Aorta (tissue), 5 donors: ENCODE results near the gene SLIT1. TPM values are rescaled to one million over a fixed set of nuclear protein-coding genes. Genes with fewer than 3 reads are reported as not detected.

ENCODE experiments used
- ATAC-seq: fragments of 200-7000 bp; cut with Tn5 transposase; one replicate; pipeline ENCODE4 v1.9.1; 2022; ENCODE audit warnings: moderate library complexity; ENCODE audit not compliant: low FRiP score
- DNase-seq, 2 donors: peaks; one replicate each; pipeline ENCODE4 v3.0.0-alpha.2; 2020
- H3K27ac ChIP-seq, 2 donors: one replicate each; pipeline ENCODE4 v1.5.1; 2013; ENCODE audit warnings: low read length in 2 of 2, mild to moderate bottlenecking in 2 of 2, moderate library complexity in 2 of 2, control low read depth in 1 of 2, inconsistent platforms in 1 of 2, low read depth in 1 of 2
- H3K27me3 ChIP-seq, 2 donors: one replicate each; pipeline ENCODE4 v1.6.1; 2013; ENCODE audit warnings: control low read depth in 1 of 2, low read length in 1 of 2, mild to moderate bottlenecking in 1 of 2, moderate library complexity in 1 of 2; ENCODE audit not compliant: insufficient read depth in 2 of 2, control insufficient read depth in 1 of 2
- H3K36me3 ChIP-seq, 2 donors: one replicate each; pipeline ENCODE4 v1.6.1; 2013; ENCODE audit warnings: control low read depth in 1 of 2, low read length in 1 of 2, mild to moderate bottlenecking in 1 of 2; ENCODE audit not compliant: insufficient read depth in 2 of 2, control insufficient read depth in 1 of 2
- H3K4me1 ChIP-seq, 2 donors: one replicate each; pipeline ENCODE4 v1.6.1; 2013; ENCODE audit warnings: low read length in 2 of 2, control low read depth in 1 of 2, mild to moderate bottlenecking in 1 of 2, moderate library complexity in 1 of 2; ENCODE audit not compliant: insufficient read depth in 2 of 2, control insufficient read depth in 1 of 2
- H3K4me3 ChIP-seq, 2 donors: one replicate each; pipeline ENCODE4 v1.5.1; 2013; ENCODE audit warnings: low read length in 2 of 2, control low read depth in 1 of 2, mild to moderate bottlenecking in 1 of 2
- H3K9me3 ChIP-seq: one replicate; pipeline ENCODE4 v1.6.1; 2013; ENCODE audit warnings: mild to moderate bottlenecking, low read length; ENCODE audit not compliant: control insufficient read depth
- WGBS, 2 donors: extraction: QIAGEN DNeasy Blood & Tissue Kit; methylation state at CpG; one replicate each; pipeline ENCODE4 v1.1.7; 2013; 5-methylcytosine and 5-hydroxymethylcytosine counted together
- intact Hi-C, 2 donors: fragments of 100-400 bp; cut with DNase I; formaldehyde crosslinking; loops; one replicate each; pipeline versions ENCODE4 v1.14.2 to v1.15.0; 2022
- polyA plus RNA-seq, 2 donors: library from polyadenylated mRNA; stranded (reverse); fragments of 200-250 nt; gene quantifications; one replicate each; pipeline ENCODE4 v1.2.3, GENCODE V29; 2013
- total RNA-seq, 2 donors: library from RNA; stranded (reverse); fragmentation: NEBNext Ultra II Directional; extraction: Animal tissue kit (Norgen Biotek cat#: 25700); gene quantifications; one replicate each; pipeline ENCODE4 v1.2.1, GENCODE V29; 2021
- donor health status: healthy with polysubstance abuse.
- donor health status: Bipolar disorder and iron deficiency.
- donor health status: DM: no; HTN: no; CAD: no.
- donor health status: DM: no; HTN: no; CAD: no.
- donor health status: DM: yes; HTN: yes; CAD: no.

Gene SLIT1
- total and polyA plus RNA-seq, 4 donors: 0.13 to 0.42 (median 0.22) TPM

DNA sequence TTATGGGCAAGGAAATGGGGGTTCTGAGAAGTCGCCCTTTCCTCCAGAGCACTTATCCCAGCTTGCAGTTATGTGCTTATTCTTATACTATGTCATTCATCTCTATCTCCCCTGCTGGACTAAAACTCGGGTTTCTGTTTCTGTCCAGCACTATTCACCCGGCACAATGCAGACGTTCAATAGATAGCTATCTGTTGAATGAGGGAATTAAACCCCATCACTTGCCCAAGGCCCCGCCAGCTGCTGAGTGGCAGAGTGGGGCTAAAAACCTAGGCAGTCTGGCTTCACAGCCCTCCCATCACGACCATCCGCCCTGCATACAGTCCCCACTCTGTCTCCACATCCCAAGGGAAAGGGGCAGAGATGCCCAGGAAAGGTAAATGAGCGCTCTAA lies 5.4 kb downstream of the SLIT1 start:
- no peaks in the 10 kb centered on the region for H3K36me3 ChIP-seq
- no peak overlapping the region for H3K27ac ChIP-seq
- H3K27me3 ChIP-seq: no peaks in the 10 kb centered on the region
- ATAC-seq: no peak
- intact Hi-C loops: no loop called here
- DNase-seq: peak in 1 of 2 donors; percentile 51
- WGBS, 2 donors: 76 to 77% methylated on average over 8 of the region's 8 CpGs
- no peak overlapping the region for H3K4me3 ChIP-seq
- no peaks in the 10 kb centered on the region for H3K9me3 ChIP-seq
- H3K4me1 ChIP-seq: no peaks in the 10 kb centered on the region

DNA sequence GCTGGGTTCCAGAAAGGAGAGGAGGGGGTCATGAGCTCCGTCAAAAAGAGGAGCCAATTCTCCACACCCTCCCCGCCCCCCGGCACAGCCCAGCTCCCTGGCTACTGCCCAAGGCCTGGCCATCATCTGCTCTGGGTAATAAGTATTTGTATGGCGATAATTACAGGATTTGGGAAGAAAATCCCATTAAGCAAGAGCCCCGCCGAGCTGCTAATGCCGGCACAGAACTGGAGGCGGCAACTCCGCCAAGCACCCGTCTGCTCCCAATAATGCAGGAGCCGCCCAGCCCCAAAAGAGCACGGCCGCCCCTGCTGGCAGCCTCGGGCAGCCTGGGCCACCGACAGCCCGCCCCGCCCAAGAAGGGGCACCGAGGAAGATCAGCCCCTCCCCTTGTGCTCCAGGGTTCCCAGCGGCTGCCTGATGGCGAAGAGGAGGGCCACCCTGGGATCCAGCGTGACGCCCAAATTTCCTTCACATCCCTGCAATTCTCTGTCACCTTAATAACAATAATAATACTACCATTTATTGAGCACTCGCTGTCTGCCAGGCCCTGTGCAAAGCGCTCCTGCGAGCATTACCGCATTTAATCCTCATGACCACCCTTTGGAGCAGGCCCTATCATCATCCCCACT lies 5.9 kb downstream of the SLIT1 start:
- intact Hi-C loops: no loop called here
- Histone ChIP-seq H3K9me3 (no peaks in the 10 kb centered on the region), H3K4me3 (no peak overlapping the region), H3K27ac (no peak overlapping the region), H3K36me3 (no peaks in the 10 kb centered on the region), H3K4me1 (no peaks in the 10 kb centered on the region), H3K27me3 (no peaks in the 10 kb centered on the region)
- DNase-seq (peak in 1 of 2 donors; percentile 79), ATAC-seq (no peak)
- 19 to 23% methylated on average over 24 to 26 of the region's 26 CpGs for WGBS, 2 donors

DNA sequence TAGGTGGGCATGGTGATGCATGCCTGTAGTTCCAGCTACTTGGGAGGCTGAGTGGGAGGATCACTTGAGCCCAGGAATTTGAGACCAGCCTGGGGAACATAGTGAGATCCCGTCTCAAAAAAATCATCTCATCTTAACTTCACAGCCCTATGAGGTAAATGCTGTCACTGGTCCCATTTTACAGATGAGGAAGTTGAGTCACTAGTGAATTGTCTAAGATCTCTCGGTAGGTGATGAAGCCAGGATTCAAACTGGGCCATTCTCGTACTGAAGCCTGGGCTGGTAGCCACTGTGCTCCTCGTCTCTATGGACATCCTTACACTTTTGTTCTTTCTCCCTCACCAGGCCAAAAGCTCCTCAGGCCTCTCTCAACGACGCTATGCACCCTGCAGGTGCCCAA lies 6.4 kb downstream of the SLIT1 start:
- no peak overlapping the region for H3K4me3 ChIP-seq
- DNase-seq (peak in 1 of 2 donors; percentile 12), ATAC-seq (no peak)
- 34% methylated on average over 6 of the region's 6 CpGs for WGBS, 2 donors
- H3K27me3 ChIP-seq: no peaks in the 10 kb centered on the region
- H3K36me3 ChIP-seq: no peaks in the 10 kb centered on the region
- intact Hi-C loops: no loop called here
- no peaks in the 10 kb centered on the region for H3K9me3 ChIP-seq
- no peaks in the 10 kb centered on the region for H3K4me1 ChIP-seq
- H3K27ac ChIP-seq: no peak overlapping the region

DNA sequence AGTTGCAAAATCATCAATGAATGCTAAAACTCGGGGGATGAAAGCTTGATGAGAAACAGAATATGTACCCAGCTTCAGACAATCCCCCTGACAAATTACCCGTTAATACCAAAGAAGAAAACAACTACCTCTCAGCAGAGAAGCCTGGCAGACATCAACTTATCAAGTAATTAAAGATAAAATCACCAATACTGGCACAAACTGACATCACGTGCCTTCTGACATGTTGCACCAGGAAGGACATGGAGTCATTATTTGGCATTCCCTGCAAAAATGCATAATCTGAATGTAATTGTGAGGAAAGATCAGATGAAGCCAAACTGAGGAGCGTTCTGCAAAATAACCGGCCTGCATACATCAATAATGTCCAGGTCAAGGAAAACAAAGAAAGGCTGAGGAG lies 7.7 kb downstream of the SLIT1 start:
- Histone ChIP-seq H3K27me3 (no peaks in the 10 kb centered on the region), H3K4me1 (no peaks in the 10 kb centered on the region), H3K9me3 (no peaks in the 10 kb centered on the region), H3K4me3 (no peak overlapping the region), H3K27ac (no peak overlapping the region), H3K36me3 (no peaks in the 10 kb centered on the region)
- intact Hi-C loops: no loop called here
- no peak for DNase-seq
- ATAC-seq: no peak
- 51 to 65% methylated on average over 5 of the region's 5 CpGs for WGBS, 2 donors

GRCh38 chr10:97176226-97176625 lies 9.5 kb downstream of the SLIT1 start:
- Histone ChIP-seq H3K36me3 (no peaks in the 10 kb centered on the region), H3K4me1 (no peaks in the 10 kb centered on the region), H3K27me3 (no peaks in the 10 kb centered on the region), H3K9me3 (no peaks in the 10 kb centered on the region), H3K4me3 (no peak overlapping the region), H3K27ac (no peak overlapping the region)
- DNase-seq: peak in 1 of 2 donors; percentile 54
- 61 to 73% methylated on average over 5 of the region's 5 CpGs for WGBS, 2 donors
- no peak for ATAC-seq
- intact Hi-C loops: no loop called here

DNA sequence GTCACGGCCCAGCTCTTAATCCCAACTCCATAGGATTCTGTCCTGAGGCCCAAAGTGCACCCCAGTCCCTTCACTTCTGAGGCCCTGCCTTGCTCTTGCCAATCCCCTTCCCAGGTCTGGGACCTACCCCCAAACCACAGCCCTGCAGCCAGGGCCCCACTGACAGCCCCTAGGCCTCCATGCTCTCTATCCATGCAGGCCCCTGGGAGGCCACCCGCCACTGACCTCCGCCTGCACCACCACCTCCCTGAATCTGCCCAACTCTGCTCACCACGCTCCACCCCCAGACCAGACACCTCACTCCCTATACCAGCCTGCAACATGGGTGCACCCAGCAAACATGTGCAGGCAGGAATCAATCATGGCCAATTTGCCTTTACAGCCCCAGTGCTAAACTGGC lies 10.2 kb downstream of the SLIT1 start:
- Histone ChIP-seq H3K4me3 (no peak overlapping the region), H3K27me3 (no peaks in the 10 kb centered on the region), H3K36me3 (no peaks in the 10 kb centered on the region), H3K27ac (no peak overlapping the region), H3K9me3 (no peaks in the 10 kb centered on the region), H3K4me1 (no peaks in the 10 kb centered on the region)
- ATAC-seq (no peak), DNase-seq (peak in 1 of 2 donors; percentile 60)
- intact Hi-C loops: no loop called here
- 93 to 97% methylated on average over 4 of the region's 4 CpGs for WGBS, 2 donors

- H3K27me3 ChIP-seq: no peaks in the 10 kb centered on the region
- H3K36me3 ChIP-seq: no peaks in the 10 kb centered on the region
- no peak overlapping the region for H3K4me3 ChIP-seq
- H3K27ac ChIP-seq: no peak overlapping the region
- ATAC-seq (no peak), DNase-seq (no peak)
- no peaks in the 10 kb centered on the region for H3K9me3 ChIP-seq
- intact Hi-C loops: no loop called here
- H3K4me1 ChIP-seq: no peaks in the 10 kb centered on the region
Measured at GRCh38 chr10:97174941-97175340, 10.8 kb downstream of the SLIT1 start.

DNA sequence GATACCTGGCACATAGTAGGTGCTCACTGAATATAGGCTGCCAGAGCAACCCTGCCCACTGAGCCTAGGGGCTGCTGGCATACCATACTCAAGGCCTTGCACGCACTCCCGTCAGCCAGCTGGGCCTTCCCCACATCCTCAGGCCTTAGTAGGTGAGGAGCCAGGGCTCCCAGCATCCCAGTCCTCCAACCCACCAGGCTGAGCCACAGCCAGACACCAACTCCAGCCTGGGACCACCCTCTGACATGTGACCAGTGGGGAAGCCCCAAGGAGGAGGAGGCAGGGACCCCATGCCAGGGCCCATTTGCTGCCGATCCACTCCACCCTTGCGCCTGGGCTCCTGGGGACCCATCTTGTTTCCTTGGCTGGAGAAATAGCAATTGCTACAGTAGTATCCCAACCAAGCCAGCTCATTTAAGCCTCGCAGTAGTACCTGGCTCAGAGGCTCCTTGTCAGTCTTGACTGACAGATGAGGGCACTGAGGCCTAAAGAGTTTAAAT lies 11.4 kb downstream of the SLIT1 start:
- intact Hi-C loops: no loop called here
- no peaks in the 10 kb centered on the region for H3K27me3 ChIP-seq
- H3K27ac ChIP-seq: no peak overlapping the region
- no peaks in the 10 kb centered on the region for H3K4me1 ChIP-seq
- no peaks in the 10 kb centered on the region for H3K36me3 ChIP-seq
- no peak overlapping the region for H3K4me3 ChIP-seq
- DNase-seq (peak in 1 of 2 donors; percentile 48), ATAC-seq (no peak)
- WGBS, 2 donors: 86 to 97% methylated on average over 5 of the region's 5 CpGs
- no peaks in the 10 kb centered on the region for H3K9me3 ChIP-seq

- ATAC-seq (no peak), DNase-seq (peak in 1 of 2 donors; percentile 44)
- Histone ChIP-seq H3K4me1 (no peaks in the 10 kb centered on the region), H3K27me3 (no peaks in the 10 kb centered on the region), H3K9me3 (no peaks in the 10 kb centered on the region), H3K36me3 (no peaks in the 10 kb centered on the region), H3K4me3 (no peak overlapping the region), H3K27ac (no peak overlapping the region)
- intact Hi-C loops: no loop called here
- WGBS, 2 donors: 83 to 90% methylated on average over 6 of the region's 6 CpGs
Measured at GRCh38 chr10:97173036-97173435, 12.7 kb downstream of the SLIT1 start.
